ENCODE results near the gene ARMC9. TPM values are rescaled to one million over a fixed set of nuclear protein-coding genes. Genes with fewer than 3 reads are reported as not detected.
"Not testable (repeated sequence)": the region's sequence is repeated elsewhere in the genome, so short reads cannot be mapped to it uniquely, and the experiment has no call there.

ARMC9 gene
- total and polyA plus RNA-seq, 2 experiments from 2014 or later: 15.1 to 17.3 TPM

DNA sequence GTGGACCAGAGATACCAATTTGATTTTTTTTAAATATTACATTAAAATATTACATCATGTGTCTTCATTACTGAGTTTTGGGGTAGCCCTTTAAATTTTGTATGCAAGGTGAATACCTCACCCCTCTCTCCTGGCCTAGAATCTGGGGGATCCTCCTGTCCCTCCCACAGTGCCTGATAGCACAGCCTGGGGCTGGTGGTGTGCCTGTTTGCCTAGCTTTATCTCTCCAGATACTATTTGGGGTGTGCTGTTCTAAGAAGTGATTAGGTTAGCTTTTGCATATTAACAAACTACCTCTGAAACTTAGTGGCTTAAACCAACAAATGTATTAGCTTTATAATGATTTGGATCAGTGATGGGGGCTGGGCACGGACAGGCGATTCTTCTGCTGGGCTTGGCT lies 176.3 kb downstream of the ARMC9 start:
- H3K9me3 ChIP-seq (ENCODE audit: low read depth): no peaks in the 10 kb centered on the region
- H3K4me2 ChIP-seq (ENCODE audit: unreplicated experiment): no peak overlapping the region
- in situ Hi-C loops (cut with MboI): no loop called here
- H3K9ac ChIP-seq: no peak overlapping the region
- H3K9me2 ChIP-seq (ENCODE audit: insufficient read depth): no peaks in the 10 kb centered on the region
- WGBS, 2 experiments (ENCODE audit: low coverage in 1 of 2, low lambda C conversion rate in 2 of 2, missing lambda C conversion rate in 2 of 2): 94 to 97% methylated on average over 2 of the region's 2 CpGs
- H3K4me1 ChIP-seq (ENCODE audit: insufficient read depth): no peaks in the 10 kb centered on the region
- H3K36me3 ChIP-seq (ENCODE audit: low read depth): no peaks in the 10 kb centered on the region
- H2AFZ ChIP-seq: no peak overlapping the region
- no peak overlapping the region for H3K4me3 ChIP-seq
- H3F3A ChIP-seq (ENCODE audit: insufficient read depth): no peaks in the 10 kb centered on the region
- no peak for DNase-seq
- TF ChIP-seq EZH2phosphoT487 (IDR thresholded peaks at IDR 0.05; ENCODE audit: insufficient read depth, low read depth) (no peak), EZH2 (IDR thresholded peaks at IDR 0.05; ENCODE audit: insufficient read depth, poor library complexity, severe bottlenecking) (no peak)
- no peak overlapping the region for H3K27ac ChIP-seq
- no peaks in the 10 kb centered on the region for H3K79me2 ChIP-seq (ENCODE audit: insufficient read depth)
- no peaks in the 10 kb centered on the region for H3K27me3 ChIP-seq (replicated peaks; ENCODE audit: insufficient read depth)
- H4K20me1 ChIP-seq (ENCODE audit: insufficient read depth): no peaks in the 10 kb centered on the region

DNA sequence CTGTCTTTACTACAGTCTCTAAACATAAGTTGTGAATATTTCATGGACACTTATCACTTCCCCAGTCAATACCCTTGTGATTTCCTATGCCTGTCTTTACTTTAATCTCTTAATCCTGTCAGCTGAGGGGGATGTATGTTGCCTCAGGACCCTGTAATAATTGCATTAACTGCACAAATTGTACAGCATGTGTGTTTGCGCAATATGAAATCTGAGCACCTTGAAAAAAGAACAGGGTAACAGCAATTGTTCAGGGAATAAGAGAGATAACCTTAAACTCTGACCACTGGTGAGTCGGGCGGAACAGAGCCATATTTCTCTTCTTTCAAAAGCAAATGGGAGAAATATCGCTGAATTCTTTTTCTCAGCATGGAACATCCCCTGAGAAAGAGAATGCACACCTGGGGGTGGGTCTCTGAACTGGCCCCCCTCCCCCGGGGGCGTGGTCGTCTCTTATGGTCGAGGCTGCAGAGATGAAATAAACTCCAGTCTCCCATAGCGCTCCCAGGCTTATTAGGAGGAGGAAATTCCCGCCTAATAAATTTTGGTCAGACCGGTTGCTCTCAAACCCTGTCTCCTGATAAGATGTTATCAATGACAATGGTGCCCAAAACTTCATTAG lies 177.7 kb downstream of the ARMC9 start:
- H3K4me1 ChIP-seq (ENCODE audit: insufficient read depth); DNase-seq; H3K9me3 ChIP-seq (ENCODE audit: low read depth); H3K79me2 ChIP-seq (ENCODE audit: insufficient read depth); H4K20me1 ChIP-seq (ENCODE audit: insufficient read depth); H3K27ac ChIP-seq; H3K4me3 ChIP-seq; H3K36me3 ChIP-seq (ENCODE audit: low read depth); in situ Hi-C loops (cut with MboI); H3K27me3 ChIP-seq (replicated peaks; ENCODE audit: insufficient read depth); H3K9ac ChIP-seq; H3K4me2 ChIP-seq (ENCODE audit: unreplicated experiment); H3K9me2 ChIP-seq (ENCODE audit: insufficient read depth); H2AFZ ChIP-seq; H3F3A ChIP-seq (ENCODE audit: insufficient read depth): not testable (repeated sequence)
- 39 to 45% methylated on average over 11 of the region's 11 CpGs for WGBS, 2 experiments (ENCODE audit: low coverage in 1 of 2, low lambda C conversion rate in 2 of 2, missing lambda C conversion rate in 2 of 2)

DNA sequence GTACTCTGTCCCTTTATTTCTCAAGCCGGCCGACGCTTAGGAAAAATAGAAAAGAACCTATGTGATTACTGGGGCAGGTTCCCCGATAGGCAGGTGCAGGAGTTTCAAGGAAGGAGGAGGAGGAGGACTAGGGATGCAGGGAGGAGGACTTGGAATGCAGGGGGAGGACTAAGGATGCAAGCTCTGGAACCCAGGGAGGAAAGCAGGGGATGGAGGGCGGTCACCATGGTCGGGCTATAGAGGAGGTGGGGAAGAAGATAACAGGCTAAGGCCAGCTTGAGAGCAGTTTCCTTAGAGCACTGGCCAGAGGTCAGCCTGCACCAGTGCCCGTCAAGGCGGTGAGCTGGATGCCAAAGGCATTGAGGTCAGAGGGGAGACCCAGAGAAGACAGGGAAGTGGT lies 178.4 kb downstream of the ARMC9 start:
- Histone ChIP-seq H3K27me3 (replicated peaks; ENCODE audit: insufficient read depth) (no peaks in the 10 kb centered on the region), H3F3A (ENCODE audit: insufficient read depth) (no peaks in the 10 kb centered on the region), H3K4me3 (no peak overlapping the region), H3K4me2 (ENCODE audit: unreplicated experiment) (no peak overlapping the region), H2AFZ (no peak overlapping the region), H4K20me1 (ENCODE audit: insufficient read depth) (no peaks in the 10 kb centered on the region), H3K36me3 (ENCODE audit: low read depth) (no peaks in the 10 kb centered on the region), H3K27ac (no peak overlapping the region), H3K9me2 (ENCODE audit: insufficient read depth) (no peaks in the 10 kb centered on the region), H3K4me1 (ENCODE audit: insufficient read depth) (no peaks in the 10 kb centered on the region), H3K9ac (no peak overlapping the region), H3K9me3 (ENCODE audit: low read depth) (no peaks in the 10 kb centered on the region), H3K79me2 (ENCODE audit: insufficient read depth) (no peaks in the 10 kb centered on the region)
- no peak for DNase-seq
- 54 to 63% methylated on average over 8 of the region's 8 CpGs for WGBS, 2 experiments (ENCODE audit: low coverage in 1 of 2, low lambda C conversion rate in 2 of 2, missing lambda C conversion rate in 2 of 2)
- in situ Hi-C loops (cut with MboI): no loop called here
- TF ChIP-seq EZH2 (IDR thresholded peaks at IDR 0.05; ENCODE audit: insufficient read depth, poor library complexity, severe bottlenecking) (no peak), EZH2phosphoT487 (IDR thresholded peaks at IDR 0.05; ENCODE audit: insufficient read depth, low read depth) (no peak)

DNA sequence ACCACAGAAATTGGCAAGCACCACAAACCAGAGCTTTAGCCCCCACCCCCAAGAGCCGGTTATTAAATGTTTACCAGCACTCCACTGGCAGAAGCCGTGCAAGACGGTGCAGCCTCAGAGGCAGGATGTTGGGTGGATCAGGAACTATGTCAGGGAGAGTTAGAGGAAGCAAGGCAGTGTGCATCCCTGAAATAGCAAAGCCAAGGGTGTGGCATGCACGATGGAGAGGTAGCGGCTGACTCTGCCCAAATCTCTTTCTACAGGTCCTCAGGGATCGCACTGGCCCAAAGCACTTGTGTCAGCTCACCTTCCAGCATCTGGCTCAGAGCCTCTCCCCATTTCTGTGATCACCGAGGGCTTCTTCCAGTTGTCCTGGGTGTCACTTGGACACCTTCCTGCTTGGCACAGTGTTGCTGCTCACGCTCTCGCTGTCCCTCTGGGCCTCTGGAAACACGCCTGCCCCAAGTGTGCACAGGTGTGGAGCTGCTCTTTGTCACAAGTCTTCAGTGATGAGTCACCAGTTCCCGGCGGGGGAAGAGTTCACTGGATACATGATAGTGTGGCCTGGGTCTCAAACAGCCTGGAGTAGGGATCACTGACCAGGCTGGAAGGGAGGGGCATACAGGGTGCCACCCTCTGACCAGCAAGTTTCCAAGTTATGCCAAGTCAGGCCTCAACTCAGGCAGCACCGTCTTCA lies 179.7 kb downstream of the ARMC9 start:
- no peaks in the 10 kb centered on the region for H3K79me2 ChIP-seq (ENCODE audit: insufficient read depth)
- 78 to 79% methylated on average over 13 of the region's 13 CpGs for WGBS, 2 experiments (ENCODE audit: low coverage in 1 of 2, low lambda C conversion rate in 2 of 2, missing lambda C conversion rate in 2 of 2)
- no peak for DNase-seq

More for the DNA sequence above, 179.7 kb downstream of the ARMC9 start:
- H3K27me3 ChIP-seq (replicated peaks; ENCODE audit: insufficient read depth): no peaks in the 10 kb centered on the region
- H3K4me3 ChIP-seq: no peak overlapping the region
- no peaks in the 10 kb centered on the region for H3K36me3 ChIP-seq (ENCODE audit: low read depth)
- no peak overlapping the region for H3K9ac ChIP-seq
- H3F3A ChIP-seq (ENCODE audit: insufficient read depth): no peaks in the 10 kb centered on the region
- TF ChIP-seq EZH2 (IDR thresholded peaks at IDR 0.05; ENCODE audit: insufficient read depth, poor library complexity, severe bottlenecking) (no peak), EZH2phosphoT487 (IDR thresholded peaks at IDR 0.05; ENCODE audit: insufficient read depth, low read depth) (no peak)
- H3K9me2 ChIP-seq (ENCODE audit: insufficient read depth): no peaks in the 10 kb centered on the region
- no peak overlapping the region for H2AFZ ChIP-seq
- no peaks in the 10 kb centered on the region for H3K4me1 ChIP-seq (ENCODE audit: insufficient read depth)
- in situ Hi-C loops (cut with MboI): no loop called here
- H4K20me1 ChIP-seq (ENCODE audit: insufficient read depth): no peaks in the 10 kb centered on the region
- no peak overlapping the region for H3K27ac ChIP-seq
- no peak overlapping the region for H3K4me2 ChIP-seq (ENCODE audit: unreplicated experiment)
- no peaks in the 10 kb centered on the region for H3K9me3 ChIP-seq (ENCODE audit: low read depth)
